GM15510 (cell line): ENCODE measurements around the gene KATNB1.

Experiments used
- POLR2A ChIP-seq: IDR thresholded peaks from 3 replicates; pipeline ENCODE4 v1.6.1; 2011; ENCODE audit warnings: borderline replicate concordance; ENCODE audit not compliant: insufficient read length; ENCODE audit errors: extremely low read depth

Gene KATNB1

GRCh38 chr16:57728336-57729181 lies 7.0 kb upstream of the KATNB1 start:
- no peak for TF ChIP-seq POLR2A

GRCh38 chr16:57729182-57729484 lies 6.4 kb upstream of the KATNB1 start:
- TF ChIP-seq POLR2A, result no peak

- no peak for TF ChIP-seq POLR2A
Observed at GRCh38 chr16:57730771-57731730, 4.5 kb upstream of the KATNB1 start.

GRCh38 chr16:57732037-57732436 lies 3.5 kb upstream of the KATNB1 start:
- no peak for TF ChIP-seq POLR2A

- no peak for TF ChIP-seq POLR2A
Observed at GRCh38 chr16:57732714-57733113, 2.9 kb upstream of the KATNB1 start.

GRCh38 chr16:57734308-57734924 lies 1.2 kb upstream of the KATNB1 start:
- TF ChIP-seq POLR2A, result no peak

- peak; percentile 73 for TF ChIP-seq POLR2A
Observed at GRCh38 chr16:57734925-57735754, 430 bp upstream of the KATNB1 start.

- TF ChIP-seq POLR2A, result no peak
Observed at GRCh38 chr16:57736419-57737351, 1.1 kb downstream of the KATNB1 start.

- TF ChIP-seq POLR2A, result no peak
Observed at GRCh38 chr16:57738844-57739243, 3.3 kb downstream of the KATNB1 start.

- no peak for TF ChIP-seq POLR2A
Observed at GRCh38 chr16:57739756-57740422, 4.3 kb downstream of the KATNB1 start.

GRCh38 chr16:57740423-57741071 lies 5.0 kb downstream of the KATNB1 start:
- TF ChIP-seq POLR2A, result no peak

GRCh38 chr16:57741660-57742191 lies 6.2 kb downstream of the KATNB1 start:
- no peak for TF ChIP-seq POLR2A
